ENCODE results near the gene PPFIA1. TPM values are rescaled to one million over a fixed set of nuclear protein-coding genes. Genes with fewer than 3 reads are reported as not detected.

Gene PPFIA1
- total and polyA plus RNA-seq, 10 of the 15 experiments (the other 5 are each of a cell fraction or from before 2014, with no cell fraction given) = 5.2 to 26.2 (median 15.8) TPM

DNA sequence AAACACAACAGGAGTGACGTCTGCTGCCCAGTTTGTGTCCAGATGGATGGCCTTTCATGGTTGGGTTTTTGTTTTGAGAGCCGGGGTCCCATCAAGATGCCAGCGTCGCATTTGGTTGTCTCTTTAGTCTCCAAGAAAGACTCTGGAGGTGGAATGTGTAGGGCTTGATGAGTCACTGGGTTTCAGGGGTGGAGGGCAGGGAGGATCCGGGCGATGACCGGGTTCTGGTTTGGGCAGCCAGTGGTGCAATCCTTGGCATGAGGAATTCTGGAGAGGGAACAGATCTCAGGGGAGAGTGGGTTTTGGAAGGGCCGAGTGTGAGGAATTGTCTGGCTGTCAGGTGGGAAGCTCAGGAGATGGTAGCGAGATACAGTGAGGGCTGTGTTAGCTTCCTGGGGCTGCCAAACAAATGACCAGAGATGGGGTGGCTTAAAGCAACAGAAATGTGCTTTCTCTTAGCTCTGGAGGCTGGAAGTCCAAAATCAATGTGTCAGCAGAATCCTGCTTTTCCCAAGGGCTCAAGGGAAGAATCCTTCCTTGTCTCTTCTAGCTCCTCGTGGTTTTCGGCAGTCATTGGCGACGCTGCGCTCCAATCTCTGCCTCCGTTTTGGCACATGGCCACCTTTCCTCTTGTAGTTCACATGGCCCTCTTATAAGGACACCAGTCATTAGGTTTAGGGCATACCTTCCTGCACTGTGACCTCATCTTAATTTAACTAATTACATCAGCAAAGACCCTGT lies 26.4 kb upstream of the PPFIA1 start (continued):
- TF ChIP-seq SKIL (IDR thresholded peaks at IDR 0.05; ENCODE audit: low read depth, poor library complexity, severe bottlenecking) = no peak
- no peak for TF ChIP-seq MYB (IDR thresholded peaks at IDR 0.05; ENCODE audit: borderline replicate concordance, low read depth, low read length)
- TF ChIP-seq EZH2 (IDR thresholded peaks at IDR 0.05; ENCODE audit: borderline replicate concordance, control insufficient read depth, low read depth, low read length) = no peak
- TF ChIP-seq ATF2 (IDR thresholded peaks at IDR 0.05; ENCODE audit: low read length) = no peak
- no peak for TF ChIP-seq MTA3 (IDR thresholded peaks at IDR 0.05; ENCODE audit: borderline replicate concordance, low read length)
- TF ChIP-seq PML (IDR thresholded peaks at IDR 0.05; ENCODE audit: low read length) = no peak
- no peak for TF ChIP-seq ZNF24 (IDR thresholded peaks at IDR 0.05)
- no peak for TF ChIP-seq TCF7 (IDR thresholded peaks at IDR 0.05; ENCODE audit: borderline replicate concordance)

DNA sequence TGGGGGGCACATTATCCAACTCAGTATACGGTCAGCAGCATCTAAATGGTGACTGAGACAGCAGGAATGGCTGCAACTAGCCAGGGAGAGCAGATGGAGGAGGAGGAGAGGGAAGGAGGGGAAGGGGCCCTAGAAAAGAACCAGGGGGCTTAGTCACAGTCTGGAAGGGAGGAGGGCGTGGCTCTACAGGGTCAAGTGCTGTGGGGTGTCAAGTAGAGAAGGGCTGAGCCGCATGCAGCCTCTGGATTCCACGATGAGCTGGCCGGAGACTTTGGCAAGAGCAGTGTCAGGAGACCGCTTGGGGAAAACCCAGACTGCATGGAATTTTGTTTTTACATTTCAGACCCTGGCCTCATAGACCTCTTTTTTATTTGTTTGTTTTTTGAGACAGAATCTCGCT lies 25.8 kb upstream of the PPFIA1 start:
- DNase-seq (ENCODE audit: low read depth, low spot score) = no peak
- Histone ChIP-seq H3K36me3 (ENCODE audit: control insufficient read depth in 2 of 2, insufficient read depth in 2 of 2, low read length in 1 of 2) (no peaks in the 10 kb centered on the region), H3K27me3 (replicated peaks in 1 of 2; ENCODE audit: control insufficient read depth in 2 of 2, insufficient read depth in 2 of 2, low read length in 1 of 2) (peaks cover 0 to 2% of the 10 kb centered on the region in 2 experiments; a peak in 3 of 4 replicates), H3K9ac (ENCODE audit: control insufficient read depth, insufficient read depth, low read length) (no peak overlapping the region), H3K4me2 (ENCODE audit: control insufficient read depth, insufficient read depth) (no peak overlapping the region), H3K4me1 (ENCODE audit: control insufficient read depth, insufficient read depth, low read length) (no peaks in the 10 kb centered on the region), H3K9me3 (replicated peaks; ENCODE audit: control insufficient read depth, insufficient read depth, low read length) (no peaks in the 10 kb centered on the region; the same call in 2 of the 3 replicates), H2AFZ (ENCODE audit: control insufficient read depth, low read depth, low read length) (no peak overlapping the region), H3K79me2 (ENCODE audit: control insufficient read depth, insufficient read depth, low read length) (no peaks in the 10 kb centered on the region), H3K27ac (ENCODE audit: control insufficient read depth, insufficient read depth) (no peak overlapping the region), H3K4me3 (no peak overlapping the region), H4K20me1 (ENCODE audit: control insufficient read depth, insufficient read depth) (no peaks in the 10 kb centered on the region; the same call in 1 of the 2 replicates)
- in situ Hi-C loops (cut with MboI) (no loop called here), intact Hi-C loops (cut with micrococcal nuclease; ENCODE audit: unreplicated experiment) (no loop called here)
- ChIA-PET CTCF (no interaction called here), RAD21 (ENCODE audit: unreplicated experiment) (no interaction called here), SMC1A (ENCODE audit: uncharacterized antibody, unreplicated experiment) (no interaction called here), POLR2A (no interaction called here)
- BruUV-seq (replicated peaks) = no TSS peak
- WGBS (ENCODE audit: insufficient coverage, insufficient replicate concordance, low lambda C conversion rate, missing lambda C conversion rate) = 25% methylated on average over 7 of the region's 7 CpGs
- ATAC-seq = no peak
- no peak for TF ChIP-seq TAF1 (IDR thresholded peaks at IDR 0.05; ENCODE audit: borderline replicate concordance, low read depth, low read length)
- no peak for FAIRE-seq

All from GM12878 (cell line).